ENCODE results near the gene SUDS3.

- TF ChIP-seq POLR2A (IDR thresholded peaks at IDR 0.05) (no peak), CTCF (IDR thresholded peaks at IDR 0.05) (no peak)
These were observed 54.2 kb downstream of the SUDS3 start for GRCh38 chr12:118430516-118430915.

Data from right lobe of liver (tissue), 4 donors.